ENCODE measurements around the gene PEX7.
"Not testable (repeated sequence)": the region's sequence is repeated elsewhere in the genome, so short reads cannot be mapped to it uniquely, and the experiment has no call there.

The PEX7 gene

GRCh38 chr6:136815608-136816007, 6.8 kb upstream of the PEX7 start:
- not testable (repeated sequence) for H3K4me3 ChIP-seq (ENCODE audit: insufficient read depth in 1 of 2, low read depth in 1 of 2, low read length in 2 of 2); H2BK120ac ChIP-seq (ENCODE audit: low read depth, low read length); H3K9me3 ChIP-seq (ENCODE audit: control insufficient read depth, low read length); H4K91ac ChIP-seq (ENCODE audit: low read length); H3K4ac ChIP-seq (ENCODE audit: low read depth in 1 of 2, low read length in 2 of 2); H3K27me3 ChIP-seq (ENCODE audit: control insufficient read depth in 1 of 2, insufficient read depth in 1 of 2, low read length in 2 of 2); H2BK15ac ChIP-seq (ENCODE audit: low read depth, poor library complexity, severe bottlenecking); H4K8ac ChIP-seq (ENCODE audit: low read length); H3K23ac ChIP-seq (ENCODE audit: low read length in 2 of 2); H2BK12ac ChIP-seq (ENCODE audit: low read length in 2 of 2); H2BK5ac ChIP-seq (ENCODE audit: low read depth, low read length, poor library complexity, severe bottlenecking); H3K4me1 ChIP-seq (ENCODE audit: control insufficient read depth, insufficient read depth, low read depth, low read length); H2AK5ac ChIP-seq (ENCODE audit: low read length, severe bottlenecking); H3K9ac ChIP-seq (ENCODE audit: low read length); H3K18ac ChIP-seq (ENCODE audit: low read depth in 1 of 2, low read length in 2 of 2); DNase-seq; H3K79me1 ChIP-seq (replicated peaks; ENCODE audit: low read length, poor library complexity, severe bottlenecking); H3K36me3 ChIP-seq (ENCODE audit: control insufficient read depth in 1 of 2, insufficient read depth in 2 of 2, low read depth in 1 of 2, low read length in 2 of 2); H3K4me2 ChIP-seq (ENCODE audit: low read length, poor library complexity, severe bottlenecking); H2AFZ ChIP-seq (ENCODE audit: low read depth, low read length); H3K14ac ChIP-seq (ENCODE audit: low read length in 2 of 2); H3K27ac ChIP-seq (ENCODE audit: low read length, poor library complexity, severe bottlenecking)
- WGBS = no CpG with 5 or more reads among the region's 1 CpG

- 47% methylated on average over 2 of the region's 2 CpGs for WGBS
- DNase-seq = no peak
Observed at GRCh38 chr6:136816656-136817055, 5.7 kb upstream of the PEX7 start.

GRCh38 chr6:136820561-136820960, 1.8 kb upstream of the PEX7 start:
- Histone ChIP-seq H3K9me3 (ENCODE audit: control insufficient read depth, low read length) (no peaks in the 10 kb centered on the region), H3K14ac (ENCODE audit: low read length in 2 of 2) (no peak overlapping the region), H3K9ac (ENCODE audit: low read length) (no peak overlapping the region), H4K8ac (ENCODE audit: low read length) (no peak overlapping the region), H3K27me3 (ENCODE audit: control insufficient read depth in 1 of 2, insufficient read depth in 1 of 2, low read length in 2 of 2) (no peaks in the 10 kb centered on the region), H2BK120ac (ENCODE audit: low read depth, low read length) (no peak overlapping the region), H3K18ac (ENCODE audit: low read depth in 1 of 2, low read length in 2 of 2) (no peak overlapping the region), H3K27ac (ENCODE audit: low read length, poor library complexity, severe bottlenecking) (no peak overlapping the region), H2BK5ac (ENCODE audit: low read depth, low read length, poor library complexity, severe bottlenecking) (no peak overlapping the region), H2BK12ac (ENCODE audit: low read length in 2 of 2) (no peak overlapping the region), H3K4me2 (ENCODE audit: low read length, poor library complexity, severe bottlenecking) (no peak overlapping the region), H2AFZ (ENCODE audit: low read depth, low read length) (no peak overlapping the region), H3K79me1 (replicated peaks; ENCODE audit: low read length, poor library complexity, severe bottlenecking) (peaks cover 9% of the 10 kb centered on the region), H3K36me3 (ENCODE audit: control insufficient read depth in 1 of 2, insufficient read depth in 2 of 2, low read depth in 1 of 2, low read length in 2 of 2) (no peaks in the 10 kb centered on the region), H3K4ac (ENCODE audit: low read depth in 1 of 2, low read length in 2 of 2) (no peak overlapping the region), H3K4me1 (ENCODE audit: control insufficient read depth, insufficient read depth, low read depth, low read length) (peaks cover 7% of the 10 kb centered on the region), H2BK15ac (ENCODE audit: low read depth, poor library complexity, severe bottlenecking) (no peak overlapping the region), H3K4me3 (ENCODE audit: insufficient read depth in 1 of 2, low read depth in 1 of 2, low read length in 2 of 2) (no peak overlapping the region), H4K91ac (ENCODE audit: low read length) (no peak overlapping the region), H3K23ac (ENCODE audit: low read length in 2 of 2) (no peak overlapping the region), H2AK5ac (ENCODE audit: low read length, severe bottlenecking) (no peak overlapping the region)
- DNase-seq = no peak
- WGBS = 88% methylated on average over 2 of the region's 2 CpGs

More at GRCh38 chr6:136816656-136817055, 5.7 kb upstream of the PEX7 start:
- H2BK15ac ChIP-seq (ENCODE audit: low read depth, poor library complexity, severe bottlenecking) = no peak overlapping the region
- H2BK120ac ChIP-seq (ENCODE audit: low read depth, low read length) = no peak overlapping the region
- no peak overlapping the region for H2AK5ac ChIP-seq (ENCODE audit: low read length, severe bottlenecking)
- no peak overlapping the region for H3K27ac ChIP-seq (ENCODE audit: low read length, poor library complexity, severe bottlenecking)
- H3K4me1 ChIP-seq (ENCODE audit: control insufficient read depth, insufficient read depth, low read depth, low read length) = no peaks in the 10 kb centered on the region
- no peak overlapping the region for H4K8ac ChIP-seq (ENCODE audit: low read length)
- H3K23ac ChIP-seq (ENCODE audit: low read length in 2 of 2) = no peak overlapping the region
- no peak overlapping the region for H3K4me3 ChIP-seq (ENCODE audit: insufficient read depth in 1 of 2, low read depth in 1 of 2, low read length in 2 of 2)
- no peaks in the 10 kb centered on the region for H3K36me3 ChIP-seq (ENCODE audit: control insufficient read depth in 1 of 2, insufficient read depth in 2 of 2, low read depth in 1 of 2, low read length in 2 of 2)
- H3K79me1 ChIP-seq (replicated peaks; ENCODE audit: low read length, poor library complexity, severe bottlenecking) = no peaks in the 10 kb centered on the region
- no peak overlapping the region for H2AFZ ChIP-seq (ENCODE audit: low read depth, low read length)
- H3K14ac ChIP-seq (ENCODE audit: low read length in 2 of 2) = no peak overlapping the region
- no peaks in the 10 kb centered on the region for H3K9me3 ChIP-seq (ENCODE audit: control insufficient read depth, low read length)
- no peak overlapping the region for H4K91ac ChIP-seq (ENCODE audit: low read length)
- H3K18ac ChIP-seq (ENCODE audit: low read depth in 1 of 2, low read length in 2 of 2) = no peak overlapping the region
- no peak overlapping the region for H3K4ac ChIP-seq (ENCODE audit: low read depth in 1 of 2, low read length in 2 of 2)
- no peak overlapping the region for H2BK12ac ChIP-seq (ENCODE audit: low read length in 2 of 2)
- no peak overlapping the region for H3K9ac ChIP-seq (ENCODE audit: low read length)
- no peak overlapping the region for H2BK5ac ChIP-seq (ENCODE audit: low read depth, low read length, poor library complexity, severe bottlenecking)
- H3K4me2 ChIP-seq (ENCODE audit: low read length, poor library complexity, severe bottlenecking) = no peak overlapping the region
- no peaks in the 10 kb centered on the region for H3K27me3 ChIP-seq (ENCODE audit: control insufficient read depth in 1 of 2, insufficient read depth in 1 of 2, low read length in 2 of 2)

- Histone ChIP-seq H2AFZ (ENCODE audit: low read depth, low read length) (peak overlapping the region; percentile 93), H3K27ac (ENCODE audit: low read length, poor library complexity, severe bottlenecking) (peak overlapping the region; percentile 55), H3K27me3 (ENCODE audit: control insufficient read depth in 1 of 2, insufficient read depth in 1 of 2, low read length in 2 of 2) (no peaks in the 10 kb centered on the region), H3K9me3 (ENCODE audit: control insufficient read depth, low read length) (no peaks in the 10 kb centered on the region), H3K23ac (ENCODE audit: low read length in 2 of 2) (no peak overlapping the region), H2AK5ac (ENCODE audit: low read length, severe bottlenecking) (no peak overlapping the region), H2BK12ac (ENCODE audit: low read length in 2 of 2) (peak overlapping the region in 1 of 2 experiments; percentile 63), H3K4me3 (ENCODE audit: insufficient read depth in 1 of 2, low read depth in 1 of 2, low read length in 2 of 2) (peak overlapping the region; percentile 54 to 96), H2BK15ac (ENCODE audit: low read depth, poor library complexity, severe bottlenecking) (no peak overlapping the region), H2BK5ac (ENCODE audit: low read depth, low read length, poor library complexity, severe bottlenecking) (no peak overlapping the region), H3K9ac (ENCODE audit: low read length) (peak overlapping the region; percentile 93), H3K4me2 (ENCODE audit: low read length, poor library complexity, severe bottlenecking) (peak overlapping the region; percentile 99), H3K18ac (ENCODE audit: low read depth in 1 of 2, low read length in 2 of 2) (peak overlapping the region; percentile 37 to 64), H2BK120ac (ENCODE audit: low read depth, low read length) (no peak overlapping the region), H3K4me1 (ENCODE audit: control insufficient read depth, insufficient read depth, low read depth, low read length) (peaks cover 7% of the 10 kb centered on the region), H4K91ac (ENCODE audit: low read length) (no peak overlapping the region), H3K36me3 (ENCODE audit: control insufficient read depth in 1 of 2, insufficient read depth in 2 of 2, low read depth in 1 of 2, low read length in 2 of 2) (peaks cover 0 to 14% of the 10 kb centered on the region in 2 experiments), H4K8ac (ENCODE audit: low read length) (peak overlapping the region; percentile 99), H3K4ac (ENCODE audit: low read depth in 1 of 2, low read length in 2 of 2) (peak overlapping the region; percentile 50 to 57), H3K79me1 (replicated peaks; ENCODE audit: low read length, poor library complexity, severe bottlenecking) (peaks cover 9% of the 10 kb centered on the region), H3K14ac (ENCODE audit: low read length in 2 of 2) (no peak overlapping the region)
- no peak for DNase-seq
- 32% methylated on average over 11 of the region's 11 CpGs for WGBS
Observed at GRCh38 chr6:136822046-136822375, 381 bp upstream of the PEX7 start.
